Muscle layer of colon (tissue), 2 donors: ENCODE results near the gene ISCU.
"Not testable (repeated sequence)": the region's sequence is repeated elsewhere in the genome, so short reads cannot be mapped to it uniquely, and the experiment has no call there.

Source experiments
- H3K27ac ChIP-seq: one replicate; pipeline ENCODE4 v1.7.0; 2013; ENCODE audit warnings: low read depth, mild to moderate bottlenecking, low read length, moderate library complexity
- H3K27me3 ChIP-seq, 2 donors: one replicate each; pipeline ENCODE4 v1.7.0; 2013; ENCODE audit warnings: low read length in 2 of 2, mild to moderate bottlenecking in 2 of 2; ENCODE audit not compliant: insufficient read depth in 2 of 2, control insufficient read depth in 1 of 2
- H3K36me3 ChIP-seq: one replicate; pipeline ENCODE4 v1.7.0; 2013; ENCODE audit warnings: mild to moderate bottlenecking, low read length; ENCODE audit not compliant: insufficient read depth
- H3K4me1 ChIP-seq: one replicate; pipeline ENCODE4 v1.7.0; 2013; ENCODE audit warnings: mild to moderate bottlenecking, low read length; ENCODE audit not compliant: insufficient read depth
- H3K4me3 ChIP-seq, 2 donors: one replicate each; pipeline ENCODE4 v1.7.0; 2013; ENCODE audit warnings: low read length in 2 of 2, low read depth in 1 of 2, mild to moderate bottlenecking in 1 of 2, moderate library complexity in 1 of 2
- H3K9ac ChIP-seq: one replicate; pipeline ENCODE4 v1.7.0; 2013; ENCODE audit warnings: low read length
- H3K9me3 ChIP-seq: one replicate; pipeline ENCODE4 v1.7.0; 2013; ENCODE audit warnings: mild to moderate bottlenecking, low read length
- donor health status: abdominal sarcoma.
- donor health status: Adenocarcinoma of cecum.

Gene ISCU

DNA sequence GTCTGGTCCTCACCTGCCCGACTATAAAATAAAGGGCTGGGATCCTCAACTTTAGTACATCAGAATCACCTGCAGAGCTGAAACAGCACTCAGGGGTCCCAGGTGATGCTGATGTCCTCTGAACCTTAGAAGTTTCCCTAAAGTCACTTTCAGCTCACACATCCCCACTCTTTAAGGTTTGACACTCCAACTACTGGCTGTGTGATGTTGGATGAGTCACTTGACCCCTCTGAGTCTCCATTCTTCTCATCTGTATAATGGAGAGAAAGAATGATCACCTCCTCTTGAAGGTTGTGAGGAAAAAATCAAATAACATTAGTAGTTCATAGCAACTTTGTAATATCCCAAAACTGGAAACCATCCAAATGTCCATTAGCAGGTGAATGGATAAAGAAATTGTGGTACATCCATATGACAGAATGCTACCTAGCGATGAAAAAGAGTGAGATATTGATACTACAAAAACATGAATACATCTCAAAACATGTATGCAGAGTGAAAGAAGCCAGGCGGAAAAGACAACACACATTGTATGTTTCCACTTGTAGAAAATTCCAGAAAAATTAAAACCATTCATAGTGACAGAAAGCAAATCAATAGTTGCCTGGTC lies 22.2 kb downstream of the ISCU start:
- H3K9ac ChIP-seq = no peak overlapping the region
- H3K9me3 ChIP-seq = no peaks in the 10 kb centered on the region
- H3K36me3 ChIP-seq = no peaks in the 10 kb centered on the region
- H3K27ac ChIP-seq = no peak overlapping the region
- no peaks in the 10 kb centered on the region for H3K27me3 ChIP-seq
- no peak overlapping the region for H3K4me3 ChIP-seq
- H3K4me1 ChIP-seq = no peaks in the 10 kb centered on the region

DNA sequence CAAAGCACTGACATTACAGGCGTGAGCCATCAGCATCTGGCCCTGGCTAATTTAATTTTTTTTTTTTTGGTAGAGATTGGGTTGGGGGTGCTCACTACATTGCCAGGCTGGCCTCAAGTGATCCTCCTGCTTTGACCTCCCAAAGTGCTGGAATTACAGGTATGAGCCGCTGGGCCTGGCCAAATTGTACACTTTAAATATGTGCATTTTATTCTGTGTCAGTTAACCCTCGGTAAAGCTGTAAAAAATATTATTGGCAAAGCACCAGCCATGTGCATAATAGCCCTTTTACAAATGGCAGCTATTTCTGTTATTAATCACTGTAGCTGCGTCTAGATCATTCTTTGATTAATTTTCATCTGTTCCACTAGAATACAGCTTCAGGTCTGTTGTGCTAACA lies 23.5 kb downstream of the ISCU start:
- H3K27me3 ChIP-seq = no peaks in the 10 kb centered on the region
- no peaks in the 10 kb centered on the region for H3K4me1 ChIP-seq
- H3K27ac ChIP-seq = no peak overlapping the region
- no peaks in the 10 kb centered on the region for H3K9me3 ChIP-seq
- no peak overlapping the region for H3K4me3 ChIP-seq
- H3K9ac ChIP-seq = no peak overlapping the region
- no peaks in the 10 kb centered on the region for H3K36me3 ChIP-seq

DNA sequence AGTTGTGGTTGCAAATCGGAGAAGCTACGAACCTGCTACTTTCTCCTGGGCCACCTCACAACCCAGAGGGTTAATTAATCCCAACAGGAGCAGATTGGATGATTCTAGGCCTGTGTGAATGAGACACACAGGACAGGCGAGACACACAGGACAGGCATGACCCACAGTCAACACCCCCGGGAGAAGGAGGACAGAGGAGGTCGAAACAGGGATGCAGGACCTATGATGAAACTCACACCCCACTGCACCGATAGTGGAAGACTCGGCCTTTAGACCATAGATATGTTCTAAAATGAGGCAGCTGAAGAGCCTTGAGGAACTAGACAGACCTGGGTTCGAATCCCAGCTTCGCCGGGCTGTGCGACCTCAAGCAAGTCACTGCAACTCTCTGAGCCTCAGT lies 23.9 kb downstream of the ISCU start:
- no peaks in the 10 kb centered on the region for H3K36me3 ChIP-seq
- H3K27me3 ChIP-seq = no peaks in the 10 kb centered on the region
- H3K9ac ChIP-seq = no peak overlapping the region
- no peaks in the 10 kb centered on the region for H3K4me1 ChIP-seq
- no peak overlapping the region for H3K27ac ChIP-seq
- H3K9me3 ChIP-seq = no peaks in the 10 kb centered on the region
- H3K4me3 ChIP-seq = no peak overlapping the region

DNA sequence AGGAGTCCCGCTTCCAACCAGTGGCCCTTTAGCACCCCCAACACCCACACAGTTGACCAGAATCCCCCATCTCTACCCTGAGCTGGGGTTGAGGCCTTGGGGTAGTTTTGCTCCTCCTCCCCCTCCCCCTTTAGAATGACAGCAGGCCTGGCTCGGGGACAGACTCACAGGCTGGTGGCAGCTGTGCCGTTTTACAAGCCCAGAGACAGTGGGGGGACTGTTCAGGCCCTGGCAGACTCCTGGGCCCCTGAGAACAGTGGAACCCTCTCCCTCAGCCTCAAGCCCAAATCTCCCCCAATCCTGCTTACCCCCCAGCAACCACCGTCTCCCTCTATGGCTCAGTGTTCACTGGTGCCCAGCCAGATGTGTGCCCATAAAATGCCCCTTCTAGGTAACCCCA lies 25.4 kb downstream of the ISCU start:
- Histone ChIP-seq H3K9me3 (no peaks in the 10 kb centered on the region), H3K4me1 (no peaks in the 10 kb centered on the region), H3K27me3 (no peaks in the 10 kb centered on the region), H3K36me3 (no peaks in the 10 kb centered on the region), H3K4me3 (no peak overlapping the region), H3K27ac (no peak overlapping the region), H3K9ac (no peak overlapping the region)

DNA sequence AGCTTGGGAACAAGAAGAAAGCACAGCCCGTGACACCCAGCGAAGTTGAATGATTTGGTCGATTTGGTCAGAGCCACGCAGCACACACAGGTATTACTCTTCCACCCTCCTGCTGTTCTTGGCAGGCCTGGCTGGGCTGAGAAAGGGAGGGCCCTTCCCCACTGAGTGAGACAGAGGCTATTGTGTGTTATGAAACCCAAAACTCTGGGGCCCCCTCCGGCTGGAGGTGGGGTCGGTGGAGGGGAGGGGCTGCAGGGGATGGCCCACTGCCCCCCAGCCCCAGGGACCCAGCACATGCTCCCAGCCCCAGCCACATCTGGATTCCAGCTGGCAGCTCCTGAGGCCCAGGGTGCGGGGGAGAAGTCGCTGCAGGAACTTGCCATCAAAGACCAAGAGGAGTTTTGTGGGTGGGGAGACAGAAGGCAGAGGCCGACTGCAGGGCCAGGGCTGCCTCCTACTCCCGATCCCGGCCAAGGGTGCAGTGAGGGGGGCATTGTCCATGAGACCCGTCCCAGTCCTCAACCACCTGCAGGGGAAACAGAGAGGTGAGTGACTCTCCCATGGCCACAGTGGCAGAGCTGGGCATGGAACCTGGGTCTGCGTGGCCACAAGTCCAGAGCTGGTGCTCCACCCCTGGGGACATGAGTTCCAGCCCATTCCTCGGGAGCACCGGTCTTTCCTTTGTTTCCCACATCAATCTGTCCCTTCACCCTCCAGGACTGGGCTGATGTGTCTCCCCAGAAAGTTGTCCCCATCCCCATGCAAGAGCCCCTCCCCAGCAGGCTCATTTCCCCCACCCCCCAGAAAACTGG lies 26.8 kb downstream of the ISCU start:
- Histone ChIP-seq H3K4me3 (no peak overlapping the region), H3K27ac (no peak overlapping the region), H3K27me3 (no peaks in the 10 kb centered on the region), H3K4me1 (no peaks in the 10 kb centered on the region), H3K36me3 (no peaks in the 10 kb centered on the region), H3K9ac (no peak overlapping the region), H3K9me3 (no peaks in the 10 kb centered on the region)

DNA sequence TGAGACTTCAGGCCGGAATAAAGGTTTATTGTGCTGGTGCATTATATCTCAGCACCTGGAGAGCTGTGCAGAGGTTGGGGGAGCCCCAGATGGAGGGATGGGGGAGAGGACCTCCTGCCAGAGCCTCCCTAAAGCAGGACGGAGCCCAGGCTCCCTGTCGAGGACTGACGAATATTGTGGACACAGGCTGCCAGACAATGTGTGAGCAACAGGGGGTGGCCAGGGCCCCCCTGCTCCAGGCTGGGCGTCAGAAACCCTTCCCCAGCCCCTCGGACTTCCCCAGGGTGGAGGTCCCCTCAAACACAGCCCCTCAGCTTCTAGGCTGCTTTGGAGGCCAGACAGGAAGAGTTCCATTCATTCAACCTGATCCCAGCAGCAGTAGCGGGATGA lies 27.4 kb downstream of the ISCU start:
- Histone ChIP-seq H3K36me3 (no peaks in the 10 kb centered on the region), H3K4me1 (no peaks in the 10 kb centered on the region), H3K9ac (no peak overlapping the region), H3K4me3 (no peak overlapping the region), H3K27me3 (no peaks in the 10 kb centered on the region), H3K9me3 (no peaks in the 10 kb centered on the region), H3K27ac (no peak overlapping the region)

DNA sequence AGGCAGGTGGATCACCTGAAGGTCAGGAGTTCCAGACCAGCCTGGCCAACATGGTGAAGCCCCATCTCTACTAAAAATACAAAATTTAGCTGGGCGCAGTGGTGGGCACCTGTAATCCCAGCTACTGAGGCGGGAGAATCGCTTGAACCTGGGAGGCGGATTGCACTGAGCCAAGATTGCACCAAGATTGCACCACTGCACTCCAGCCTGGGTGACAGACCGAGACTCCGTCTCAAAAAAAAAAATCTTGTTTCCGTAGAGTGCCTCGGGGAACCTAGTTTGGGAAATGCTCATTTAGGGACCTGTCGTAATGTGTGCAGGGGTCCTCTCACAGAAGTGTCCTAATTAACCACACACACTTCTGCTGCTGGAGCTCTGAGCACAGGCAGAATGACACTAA lies 28.1 kb downstream of the ISCU start:
- H3K4me1 ChIP-seq, H3K9ac ChIP-seq, H3K9me3 ChIP-seq, H3K36me3 ChIP-seq, H3K27me3 ChIP-seq, H3K4me3 ChIP-seq, H3K27ac ChIP-seq: not testable (repeated sequence)

DNA sequence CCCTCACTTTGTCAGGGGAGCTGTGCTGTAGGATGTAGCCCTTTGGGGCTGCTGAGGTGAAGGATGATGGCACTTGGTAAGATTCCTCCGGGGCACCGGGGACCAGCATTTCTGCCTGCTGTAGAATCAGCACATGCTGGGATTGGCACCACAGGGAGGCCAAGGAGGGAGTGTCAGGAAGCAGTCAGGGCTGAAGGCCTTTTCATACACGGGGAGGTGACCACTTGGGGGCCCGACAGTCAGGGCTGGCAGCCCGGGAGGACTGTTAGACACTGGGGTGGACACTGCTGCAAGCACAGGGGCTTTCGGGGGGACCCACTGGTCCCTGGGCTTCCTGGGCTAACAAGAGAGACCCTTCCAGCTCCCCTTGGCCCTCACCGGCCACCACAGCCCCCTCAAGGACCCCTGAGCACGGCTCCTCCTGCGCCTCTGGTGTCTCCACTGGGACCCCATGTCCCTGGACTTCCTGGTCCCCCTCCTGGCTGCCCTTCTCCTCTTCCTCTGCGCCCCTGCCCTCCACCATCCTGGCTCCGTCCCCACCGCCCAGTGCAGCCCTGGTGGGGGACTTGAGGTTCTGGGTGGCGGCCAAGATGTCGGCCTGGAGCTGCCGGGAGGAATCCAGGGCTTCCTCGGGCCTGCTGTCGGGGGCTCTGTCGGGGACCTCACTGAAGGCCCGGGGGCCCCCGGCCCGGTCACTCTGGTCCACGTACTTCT lies 29.0 kb downstream of the ISCU start:
- Histone ChIP-seq H3K9me3 (no peaks in the 10 kb centered on the region), H3K27me3 (no peaks in the 10 kb centered on the region), H3K27ac (no peak overlapping the region), H3K4me1 (no peaks in the 10 kb centered on the region), H3K36me3 (no peaks in the 10 kb centered on the region), H3K4me3 (no peak overlapping the region), H3K9ac (no peak overlapping the region)

DNA sequence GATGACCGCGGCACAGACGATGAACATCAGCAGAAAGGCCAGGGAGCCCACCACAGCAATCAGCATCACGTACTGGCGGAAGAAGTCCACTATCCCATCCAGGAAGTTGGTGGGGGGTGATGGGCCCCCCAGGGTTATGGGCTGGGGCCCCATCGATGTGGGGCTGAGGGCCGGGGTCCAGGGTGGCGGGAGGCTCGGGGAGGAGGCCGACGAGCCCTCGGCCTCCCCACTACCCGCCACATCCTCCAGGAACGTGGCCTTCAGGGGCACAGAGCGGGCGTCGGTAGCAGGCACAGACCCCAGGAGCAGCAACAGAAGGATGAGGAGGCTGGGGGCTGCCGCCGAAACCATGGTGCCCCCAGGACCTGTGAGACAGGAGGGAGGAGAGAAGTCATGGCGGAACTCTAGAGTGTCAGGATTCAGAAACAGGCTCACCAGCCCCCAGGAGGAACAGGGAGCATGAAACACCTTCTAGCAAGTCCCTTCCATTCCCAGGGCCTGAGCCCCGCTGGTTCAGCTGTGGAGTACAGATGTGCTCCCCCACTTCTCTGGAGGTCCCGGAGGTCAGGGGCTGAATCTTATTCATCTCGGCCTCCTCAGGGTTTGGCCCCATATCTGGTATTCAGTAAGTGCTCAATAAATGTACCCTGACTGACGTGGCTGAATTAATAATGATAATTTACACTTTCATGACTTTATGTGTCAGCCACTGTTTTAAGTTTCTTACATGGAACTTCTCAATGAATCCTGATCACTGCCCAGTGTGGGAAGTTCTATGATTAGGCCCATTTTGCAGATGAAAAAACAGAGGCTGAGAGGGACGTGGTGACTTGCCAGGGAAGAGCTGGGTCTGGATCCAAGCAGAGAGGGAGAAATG lies 29.9 kb downstream of the ISCU start:
- Histone ChIP-seq H3K4me3 (no peak overlapping the region), H3K4me1 (no peaks in the 10 kb centered on the region), H3K36me3 (no peaks in the 10 kb centered on the region), H3K27ac (no peak overlapping the region), H3K9ac (no peak overlapping the region), H3K9me3 (no peaks in the 10 kb centered on the region), H3K27me3 (peaks cover 0 to 3% of the 10 kb centered on the region in 2 donors)

DNA sequence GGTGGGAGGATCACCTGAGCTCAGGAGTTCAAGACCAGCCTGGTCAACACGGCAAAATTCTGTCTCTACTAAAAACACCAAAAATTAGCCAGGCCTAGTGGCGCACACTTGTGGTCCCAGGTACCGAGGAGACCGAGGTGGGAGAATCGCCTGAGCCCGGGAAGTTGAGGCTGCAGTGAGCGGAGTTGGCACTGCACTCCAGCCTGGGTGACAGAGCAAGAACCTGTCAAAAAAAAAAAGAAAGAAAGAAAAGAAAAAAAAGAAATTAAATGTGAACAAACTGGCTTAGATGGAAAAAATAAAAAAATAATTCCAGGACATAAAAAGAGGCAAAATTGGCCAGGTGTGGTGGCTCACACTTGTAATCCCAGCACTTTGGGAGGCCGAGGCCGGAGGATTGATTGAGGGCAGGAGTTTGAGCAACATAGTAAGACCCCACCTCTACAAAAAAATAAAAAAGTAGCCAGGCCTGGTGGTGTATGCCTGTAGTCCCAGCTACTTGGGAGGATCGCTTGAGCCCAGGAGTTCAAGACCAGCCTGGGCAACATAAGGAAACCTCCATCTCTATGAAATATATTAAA lies 32.0 kb downstream of the ISCU start:
- H3K4me1 ChIP-seq = no peaks in the 10 kb centered on the region
- no peaks in the 10 kb centered on the region for H3K9me3 ChIP-seq
- H3K27ac ChIP-seq = no peak overlapping the region
- no peak overlapping the region for H3K4me3 ChIP-seq
- peaks cover 0 to 3% of the 10 kb centered on the region in 2 donors for H3K27me3 ChIP-seq
- no peaks in the 10 kb centered on the region for H3K36me3 ChIP-seq
- no peak overlapping the region for H3K9ac ChIP-seq
